SK-N-SH (cell line): Measurements from ENCODE around the gene SFXN5. TPM values are rescaled to one million over a fixed set of nuclear protein-coding genes. Genes with fewer than 3 reads are reported as not detected.

Experiments used
- CTCF ChIA-PET: fragments of 300-600, 350-600 bp; formaldehyde crosslinking; extraction: SDS; loops from one replicate; lab custom pipeline; 2021; lab: Yijun Ruan, JAX
- POLR2A ChIA-PET: fragments of 350-600 bp; sonication (Branson Sonifier 250); formaldehyde crosslinking; extraction: SDS; loops from one replicate; lab custom pipeline; 2020; ENCODE audit warnings: antibody characterized with exemption, inconsistent platforms; lab: Yijun Ruan, JAX
- DNase-seq: peaks from one replicate; pipeline ENCODE4 v3.0.0; 2012
- H2AFZ ChIP-seq: fragments of 200-600 bp; sonication (generic); 2 replicates; pipeline ENCODE4 v1.8.1; 2016; ENCODE audit warnings: antibody characterized with exemption, mild to moderate bottlenecking, low read depth
- H3F3A ChIP-seq: fragments of 200-600 bp; sonication (generic); replicated peaks from 2 replicates; pipeline ENCODE3; 2016; ENCODE audit warnings: antibody characterized with exemption, mild to moderate bottlenecking; ENCODE audit not compliant: insufficient read depth
- H3K27ac ChIP-seq, 2 experiments: fragments of 200-500 bp in 1 of 2; fragments of 200-600 bp in 1 of 2; sonication (Bioruptor generic) in 1 of 2; sonication (generic), shearing (Covaris generic) in 1 of 2; 2 replicates each; pipeline versions ENCODE4 v1.5.1 to v1.6.1; 2014 to 2016; ENCODE audit warnings: low read depth in 2 of 2, inconsistent platforms in 1 of 2, low read length in 1 of 2, mild to moderate bottlenecking in 1 of 2, mixed read lengths in 1 of 2
- H3K27me3 ChIP-seq: fragments of 200-600 bp; sonication (generic), shearing (Covaris generic); 2 replicates; pipeline ENCODE4 v1.6.1; 2016; ENCODE audit warnings: mixed run types; ENCODE audit not compliant: insufficient read depth
- H3K36me3 ChIP-seq, 2 experiments: fragments of 200-500 bp in 1 of 2; fragments of 200-600 bp in 1 of 2; sonication (Bioruptor generic) in 1 of 2; sonication (generic) in 1 of 2; replicated peaks in 1 of 2; 2 replicates each; pipeline versions ENCODE3 to v1.5.1; 2014 to 2016; ENCODE audit warnings: low read length in 1 of 2, mild to moderate bottlenecking in 1 of 2; ENCODE audit not compliant: insufficient read depth in 2 of 2, control insufficient read depth in 1 of 2
- H3K4me1 ChIP-seq, 2 experiments: fragments of 200-500 bp in 1 of 2; fragments of 200-600 bp in 1 of 2; sonication (Bioruptor generic) in 1 of 2; sonication (generic), shearing (Covaris generic) in 1 of 2; 2 replicates each; pipeline versions ENCODE4 v1.5.1 to v1.6.1; 2014 to 2016; ENCODE audit warnings: low read depth in 1 of 2, low read length in 1 of 2, mixed run types in 1 of 2; ENCODE audit not compliant: insufficient read depth in 2 of 2, control insufficient read depth in 1 of 2
- H3K4me2 ChIP-seq: fragments of 200-600 bp; sonication (generic), shearing (Covaris generic); 2 replicates; pipeline ENCODE4 v1.6.1; 2017; ENCODE audit warnings: mixed run types
- H3K4me3 ChIP-seq, 2 experiments: fragments of 200-500 bp in 1 of 2; fragments of 200-600 bp in 1 of 2; sonication (Bioruptor generic) in 1 of 2; sonication (generic), shearing (Covaris generic) in 1 of 2; 2 replicates each; pipeline versions ENCODE4 v1.5.1 to v1.8.1; 2014 to 2016; ENCODE audit warnings: low read depth in 2 of 2, inconsistent platforms in 1 of 2, low read length in 1 of 2, mild to moderate bottlenecking in 1 of 2, mixed read lengths in 1 of 2, moderate library complexity in 1 of 2
- H3K79me2 ChIP-seq: fragments of 200-600 bp; sonication (generic); 2 replicates; pipeline ENCODE4 v1.8.1; 2017; ENCODE audit warnings: mild to moderate bottlenecking; ENCODE audit not compliant: insufficient read depth
- H3K9ac ChIP-seq: fragments of 200-600 bp; sonication (generic); 2 replicates; pipeline ENCODE4 v1.6.1; 2017; ENCODE audit warnings: mixed run types
- H3K9me2 ChIP-seq: fragments of 200-600 bp; sonication (generic); 2 replicates; pipeline ENCODE4 v1.6.1; 2017; ENCODE audit warnings: mixed run types
- H3K9me3 ChIP-seq: fragments of 200-600 bp; sonication (generic); 2 replicates; pipeline ENCODE4 v1.6.1; 2017; ENCODE audit warnings: mixed run types, mild to moderate bottlenecking, moderate library complexity
- H4K20me1 ChIP-seq: fragments of 200-600 bp; sonication (generic); 2 replicates; pipeline ENCODE4 v1.6.1; 2017; ENCODE audit warnings: mild to moderate bottlenecking, mixed run types; ENCODE audit not compliant: insufficient read depth
- CHD2 ChIP-seq: fragments of 150-350 bp; IDR thresholded peaks from 2 replicates; pipeline ENCODE4 v1.6.1; 2018; ENCODE audit warnings: low read length; ENCODE audit not compliant: partially characterized antibody
- ELF1 ChIP-seq: IDR thresholded peaks from 2 replicates; pipeline ENCODE4 v1.4.0; 2012
- GABPA ChIP-seq: IDR thresholded peaks from 2 replicates; pipeline ENCODE4 v1.4.0; 2012; ENCODE audit warnings: low read depth, mild to moderate bottlenecking
- JUND ChIP-seq: IDR thresholded peaks from 2 replicates; pipeline ENCODE4 v1.4.0; 2012
- MEF2A ChIP-seq: IDR thresholded peaks from 2 replicates; pipeline ENCODE4 v1.4.0; 2012; ENCODE audit warnings: low read depth, borderline replicate concordance
- MXI1 ChIP-seq: IDR thresholded peaks from 2 replicates; pipeline ENCODE4 v1.6.1; 2012; ENCODE audit warnings: mild to moderate bottlenecking, low read depth, low read length, improper control_type of control experiment
- PBX3 ChIP-seq: IDR thresholded peaks from 2 replicates; pipeline ENCODE4; 2012
- POLR2AphosphoS5 ChIP-seq: IDR thresholded peaks from 2 replicates; pipeline ENCODE4 v1.6.1; 2012; ENCODE audit warnings: low read depth, low read length
- RAD21 ChIP-seq: IDR thresholded peaks from 2 replicates; pipeline ENCODE4 v1.6.1; 2012; ENCODE audit warnings: mild to moderate bottlenecking, low read length
- RCOR1 ChIP-seq: fragments of 150-350 bp; IDR thresholded peaks from 2 replicates; pipeline ENCODE4 v1.6.1; 2017; ENCODE audit warnings: antibody characterized with exemption, low read length
- REST ChIP-seq: IDR thresholded peaks from 2 replicates; pipeline ENCODE4 v1.6.1; 2012; ENCODE audit warnings: mild to moderate bottlenecking, low read depth, low read length, moderate library complexity
- RFX5 ChIP-seq: IDR thresholded peaks from 2 replicates; pipeline ENCODE4 v1.6.1; 2012; ENCODE audit warnings: mild to moderate bottlenecking, improper control_type of control experiment, low read length
- RXRA ChIP-seq: IDR thresholded peaks from 2 replicates; pipeline ENCODE4 v1.4.0; 2012; ENCODE audit warnings: low read depth, mild to moderate bottlenecking, borderline replicate concordance
- TAF1 ChIP-seq: IDR thresholded peaks from 2 replicates; pipeline ENCODE4 v1.6.1; 2012; ENCODE audit warnings: low read depth, mild to moderate bottlenecking, low read length, moderate library complexity, borderline replicate concordance
- USF2 ChIP-seq: fragments of 150-350 bp; IDR thresholded peaks from 2 replicates; pipeline ENCODE4 v1.6.1; 2017; ENCODE audit warnings: antibody characterized with exemption, low read length, low read depth, borderline replicate concordance
- YY1 ChIP-seq: IDR thresholded peaks from 2 replicates; pipeline ENCODE4 v1.4.0; 2012; ENCODE audit warnings: low read depth, mild to moderate bottlenecking
- ZBTB33 ChIP-seq: IDR thresholded peaks from 2 replicates; pipeline ENCODE4 v1.4.0; 2012; ENCODE audit warnings: low read depth, borderline replicate concordance
- WGBS: methylation state at CpG from one replicate; pipeline ENCODE4 v1.1.6; 2017; ENCODE audit warnings: low lambda C conversion rate; 5-methylcytosine and 5-hydroxymethylcytosine counted together
- polyA plus RNA-seq, 3 experiments: library from polyadenylated mRNA; depleted of rRNA; stranded (reverse); fragments of >200 nt; gene quantifications; 2 replicates each; pipeline ENCODE4 v1.2.3, GENCODE V29; 2012

The SFXN5 gene
- polyA plus RNA-seq, 1 of the 3 experiments (the other 2 are of a cell fraction) = 9.9 TPM

- DNase-seq = no peak
- Histone ChIP-seq H2AFZ (no peak overlapping the region), H3K4me3 (no peak overlapping the region), H3F3A (no peaks in the 10 kb centered on the region), H3K9ac (no peak overlapping the region), H3K9me2 (no peaks in the 10 kb centered on the region), H3K36me3 (peaks cover 0 to 12% of the 10 kb centered on the region in 2 experiments), H4K20me1 (no peaks in the 10 kb centered on the region; the same call in 1 of the 2 replicates), H3K9me3 (no peaks in the 10 kb centered on the region), H3K4me2 (no peak overlapping the region), H3K27me3 (no peaks in the 10 kb centered on the region; the same call in 1 of the 2 replicates), H3K79me2 (no peaks in the 10 kb centered on the region), H3K27ac (no peak overlapping the region), H3K4me1 (peaks cover 0 to 8% of the 10 kb centered on the region in 2 experiments; a peak in 1 of 4 replicates)
- ChIA-PET POLR2A (no interaction called here), CTCF (interaction anchor here (0.9 to 10.6 kb wide), 14 partner anchors 7 to 281 kb away, joined by 3 to 173 read pairs (median 9); no protein-coding TSS in a partner anchor)
- 73% methylated on average over 4 of the region's 4 CpGs for WGBS
- TF ChIP-seq ZBTB33 (no peak), JUND (no peak), RXRA (no peak), MXI1 (no peak), USF2 (no peak), POLR2AphosphoS5 (no peak), ELF1 (no peak), PBX3 (no peak), TAF1 (no peak), YY1 (no peak), REST (no peak), MEF2A (no peak), RAD21 (no peak), GABPA (no peak), CHD2 (no peak), RFX5 (no peak), RCOR1 (no peak)
These were observed 176.4 kb downstream of the SFXN5 start for GRCh38 chr2:72895154-72895553.
